Measurements from ENCODE around the gene EXOC4. TPM values are rescaled to one million over a fixed set of nuclear protein-coding genes. Genes with fewer than 3 reads are reported as not detected.

Gene EXOC4
- total and polyA plus RNA-seq, 2 of the 8 experiments (the other 6 are each of a cell fraction or from before 2014, with no cell fraction given) = 27.0 to 67.3 TPM

- TF ChIP-seq EGR1 (IDR thresholded peaks at IDR 0.05; ENCODE audit: borderline replicate concordance, low read depth, low read length) (no peak), POLR2A (IDR thresholded peaks at IDR 0.05; ENCODE audit: control extremely low read depth in 1 of 2, low read depth in 2 of 2, low read length in 2 of 2) (no peak)
Measured at GRCh38 chr7:134067164-134067563, 814.3 kb downstream of the EXOC4 start (continued).
